ENCODE measurements around the gene FBXO41.

GRCh38 chr2:73217160-73217559 is 67.1 kb downstream of the FBXO41 start:
- TF ChIP-seq EP300 (IDR thresholded peaks at IDR 0.05), result no peak
- TF ChIP-seq POLR2A (IDR thresholded peaks at IDR 0.05; ENCODE audit: low read depth), result no peak
- TF ChIP-seq CTCF (IDR thresholded peaks at IDR 0.05), result no peak
- no peak for TF ChIP-seq POLR2AphosphoS5 (IDR thresholded peaks at IDR 0.05)
